Neural progenitor cell (in vitro differentiated cells): ENCODE results near the gene FARP1. TPM values are rescaled to one million over a fixed set of nuclear protein-coding genes. Genes with fewer than 3 reads are reported as not detected.

Experiments
- DNase-seq: peaks from one replicate; pipeline ENCODE4 v3.0.0-alpha.2; 2016; ENCODE audit warnings: low spot score
- H2AFZ ChIP-seq: fragments of 200-600 bp; sonication (generic); replicated peaks from 2 replicates; pipeline ENCODE4 v1.6.1; 2016; ENCODE audit warnings: antibody characterized with exemption
- H3F3A ChIP-seq: fragments of 200-600 bp; sonication (generic); 2 replicates; pipeline ENCODE4 v1.6.1; 2016; ENCODE audit warnings: antibody characterized with exemption, low read depth
- H3K27ac ChIP-seq: fragments of 200-600 bp; sonication (generic); 2 replicates; pipeline ENCODE4 v1.5.1; 2016; ENCODE audit warnings: mild to moderate bottlenecking
- H3K27me3 ChIP-seq: fragments of 200-600 bp; sonication (generic); 2 replicates; pipeline ENCODE4 v1.6.1; 2016; ENCODE audit warnings: mild to moderate bottlenecking, moderate library complexity
- H3K36me3 ChIP-seq: fragments of 200-600 bp; sonication (generic); 2 replicates; pipeline ENCODE4 v1.5.1; 2016
- H3K4me1 ChIP-seq: fragments of 200-600 bp; sonication (generic); 2 replicates; pipeline ENCODE4 v1.6.1; 2016; ENCODE audit warnings: mixed run types
- H3K4me2 ChIP-seq: fragments of 200-600 bp; sonication (generic); 2 replicates; pipeline ENCODE4 v1.6.1; 2016
- H3K4me3 ChIP-seq: fragments of 200-600 bp; sonication (generic); 2 replicates; pipeline ENCODE4 v1.5.1; 2016
- H3K79me2 ChIP-seq: fragments of 200-600 bp; sonication (generic); 2 replicates; pipeline ENCODE4 v1.6.1; 2016; ENCODE audit warnings: low read depth
- H3K9ac ChIP-seq: fragments of 200-600 bp; sonication (generic); 2 replicates; pipeline ENCODE4 v1.6.1; 2016
- H3K9me3 ChIP-seq: fragments of 200-600 bp; sonication (generic); 2 replicates; pipeline ENCODE4 v1.5.1; 2016; ENCODE audit warnings: low read depth
- H4K20me1 ChIP-seq: fragments of 200-600 bp; sonication (generic); 2 replicates; pipeline ENCODE4 v1.6.1; 2016; ENCODE audit warnings: low read depth
- H3K27ac Mint-ChIP-seq: 3 replicates; pipeline ENCODE4 v1.8.0; 2021; ENCODE audit warnings: mixed read lengths
- H3K27me3 Mint-ChIP-seq: 2 replicates; pipeline ENCODE4 v1.8.0; 2022; ENCODE audit warnings: low read depth, mild to moderate bottlenecking, inconsistent platforms, moderate library complexity, mixed read lengths; ENCODE audit not compliant: insufficient read depth
- H3K36me3 Mint-ChIP-seq: 3 replicates; pipeline ENCODE4 v1.8.0; 2021; ENCODE audit warnings: mixed read lengths
- H3K4me1 Mint-ChIP-seq: 3 replicates; pipeline ENCODE4 v1.8.0; 2021; ENCODE audit warnings: mixed read lengths
- H3K4me3 Mint-ChIP-seq: 3 replicates; pipeline ENCODE4 v1.8.0; 2021; ENCODE audit warnings: mild to moderate bottlenecking, moderate library complexity, mixed read lengths
- H3K9me3 Mint-ChIP-seq: 3 replicates; pipeline ENCODE4 v1.8.0; 2020; ENCODE audit warnings: mixed read lengths
- CTCF ChIP-seq: fragments of 200-600 bp; sonication (generic); IDR thresholded peaks from 2 replicates; pipeline ENCODE4 v1.5.1; 2017; ENCODE audit warnings: antibody characterized with exemption, mild to moderate bottlenecking
- EZH2 ChIP-seq: fragments of 200-600 bp; sonication (generic); IDR thresholded peaks from 2 replicates; pipeline ENCODE4 v1.6.1; 2017; ENCODE audit warnings: antibody characterized with exemption, mild to moderate bottlenecking, moderate library complexity
- EZH2phosphoT487 ChIP-seq: fragments of 200-600 bp; sonication (generic); IDR thresholded peaks from 2 replicates; pipeline ENCODE4 v1.6.1; 2017; ENCODE audit warnings: antibody characterized with exemption
- total RNA-seq: library from RNA; depleted of rRNA; stranded (reverse); fragments of >200 nt; gene quantifications from 2 replicates; pipeline ENCODE4 v1.2.3, GENCODE V29; 2015; ENCODE audit warnings: low replicate concordance

Gene FARP1
- total RNA-seq, 1 donor from 2014 or later = 78.0 TPM

- H3K27me3 ChIP-seq = no peaks in the 10 kb centered on the region
- H3K27ac ChIP-seq = no peak overlapping the region
- peaks cover 9% of the 10 kb centered on the region for H3K4me1 ChIP-seq
- no peaks in the 10 kb centered on the region for H3K9me3 Mint-ChIP-seq
- peaks cover 63% of the 10 kb centered on the region for H3K36me3 Mint-ChIP-seq
- H3K4me2 ChIP-seq = no peak overlapping the region
- H3K79me2 ChIP-seq = peaks cover 21% of the 10 kb centered on the region
- H3K4me3 Mint-ChIP-seq = no peak overlapping the region
- peaks cover 38% of the 10 kb centered on the region for H3K4me1 Mint-ChIP-seq
- no peak overlapping the region for H3K9ac ChIP-seq
- H2AFZ ChIP-seq = no peak overlapping the region
- H3K9me3 ChIP-seq = no peaks in the 10 kb centered on the region
- peaks cover 4% of the 10 kb centered on the region for H3K27me3 Mint-ChIP-seq
- DNase-seq = no peak
- TF ChIP-seq EZH2 (no peak), EZH2phosphoT487 (no peak), CTCF (no peak)
- H3K27ac Mint-ChIP-seq = no peak overlapping the region
- H3K36me3 ChIP-seq = no peaks in the 10 kb centered on the region
- H4K20me1 ChIP-seq = peaks cover 40% of the 10 kb centered on the region
- H3K4me3 ChIP-seq = no peak overlapping the region
- no peaks in the 10 kb centered on the region for H3F3A ChIP-seq
Observed at GRCh38 chr13:98458431-98458830, 315.5 kb downstream of the FARP1 start.

GRCh38 chr13:98459171-98459681 is 316.3 kb downstream of the FARP1 start:
- Mint-ChIP-seq H3K27me3 (peaks cover 5% of the 10 kb centered on the region), H3K9me3 (no peaks in the 10 kb centered on the region), H3K4me3 (no peak overlapping the region), H3K27ac (peak overlapping the region; percentile 63), H3K4me1 (peaks cover 38% of the 10 kb centered on the region), H3K36me3 (peaks cover 65% of the 10 kb centered on the region)
- Histone ChIP-seq H3K27me3 (no peaks in the 10 kb centered on the region), H4K20me1 (peaks cover 43% of the 10 kb centered on the region), H3K4me3 (no peak overlapping the region), H2AFZ (no peak overlapping the region), H3F3A (no peaks in the 10 kb centered on the region), H3K27ac (no peak overlapping the region), H3K9ac (no peak overlapping the region), H3K79me2 (peaks cover 29% of the 10 kb centered on the region), H3K9me3 (no peaks in the 10 kb centered on the region), H3K36me3 (no peaks in the 10 kb centered on the region), H3K4me1 (peaks cover 9% of the 10 kb centered on the region), H3K4me2 (no peak overlapping the region)
- DNase-seq = no peak
- TF ChIP-seq EZH2 (no peak), CTCF (no peak), EZH2phosphoT487 (no peak)

- Histone ChIP-seq H3K4me1 (peaks cover 9% of the 10 kb centered on the region), H3K4me2 (no peak overlapping the region), H3K79me2 (peaks cover 34% of the 10 kb centered on the region), H3K27ac (no peak overlapping the region), H4K20me1 (peaks cover 43% of the 10 kb centered on the region), H3K9me3 (no peaks in the 10 kb centered on the region), H3K4me3 (no peak overlapping the region), H2AFZ (no peak overlapping the region), H3K36me3 (no peaks in the 10 kb centered on the region), H3K9ac (no peak overlapping the region), H3K27me3 (no peaks in the 10 kb centered on the region), H3F3A (no peaks in the 10 kb centered on the region)
- peaks cover 5% of the 10 kb centered on the region for H3K27me3 Mint-ChIP-seq
- no peak for DNase-seq
- peak overlapping the region; percentile 63 for H3K27ac Mint-ChIP-seq
- peaks cover 60% of the 10 kb centered on the region for H3K36me3 Mint-ChIP-seq
- H3K4me1 Mint-ChIP-seq = peaks cover 38% of the 10 kb centered on the region
- H3K9me3 Mint-ChIP-seq = no peaks in the 10 kb centered on the region
- TF ChIP-seq EZH2phosphoT487 = no peak
- no peak for TF ChIP-seq EZH2
- TF ChIP-seq CTCF = no peak
- no peak overlapping the region for H3K4me3 Mint-ChIP-seq
Observed at GRCh38 chr13:98459721-98460370, 317.0 kb downstream of the FARP1 start.
